ENCODE results near the gene RUFY1. TPM values are rescaled to one million over a fixed set of nuclear protein-coding genes. Genes with fewer than 3 reads are reported as not detected.

Gene RUFY1
- total and polyA plus RNA-seq, 2 of the 13 experiments (the other 11 are each of a cell fraction or from before 2014, with no cell fraction given), result 19.9 to 31.9 TPM

GRCh38 chr5:179623906-179624741 is 73.8 kb downstream of the RUFY1 start (continued):
- TF ChIP-seq ZHX2 (IDR thresholded peaks at IDR 0.05; ENCODE audit: low read depth) (no peak), ZHX2 (CRISPR knock-in tag; IDR thresholded peaks at IDR 0.05; ENCODE audit: borderline replicate concordance) (no peak), TSC22D2 (CRISPR knock-in tag; IDR thresholded peaks at IDR 0.05; ENCODE audit: borderline replicate concordance) (no peak), BORCS8-MEF2B (CRISPR knock-in tag; IDR thresholded peaks at IDR 0.05) (peak; percentile 33; the same call in 1 of the 2 replicates), JUND (CRISPR knock-in tag; IDR thresholded peaks at IDR 0.05) (no peak; the same call in none of the 2 replicates), ZNF790 (CRISPR knock-in tag; IDR thresholded peaks at IDR 0.05; ENCODE audit: borderline replicate concordance) (peak; percentile 39; the same call in 1 of the 2 replicates), PTBP1 (IDR thresholded peaks at IDR 0.05; ENCODE audit: low read depth, low read length, poor library complexity, severe bottlenecking) (no peak), MYNN (CRISPR knock-in tag; IDR thresholded peaks at IDR 0.05; ENCODE audit: low read depth) (no peak)
- TF ChIP-seq, protein P1, sequence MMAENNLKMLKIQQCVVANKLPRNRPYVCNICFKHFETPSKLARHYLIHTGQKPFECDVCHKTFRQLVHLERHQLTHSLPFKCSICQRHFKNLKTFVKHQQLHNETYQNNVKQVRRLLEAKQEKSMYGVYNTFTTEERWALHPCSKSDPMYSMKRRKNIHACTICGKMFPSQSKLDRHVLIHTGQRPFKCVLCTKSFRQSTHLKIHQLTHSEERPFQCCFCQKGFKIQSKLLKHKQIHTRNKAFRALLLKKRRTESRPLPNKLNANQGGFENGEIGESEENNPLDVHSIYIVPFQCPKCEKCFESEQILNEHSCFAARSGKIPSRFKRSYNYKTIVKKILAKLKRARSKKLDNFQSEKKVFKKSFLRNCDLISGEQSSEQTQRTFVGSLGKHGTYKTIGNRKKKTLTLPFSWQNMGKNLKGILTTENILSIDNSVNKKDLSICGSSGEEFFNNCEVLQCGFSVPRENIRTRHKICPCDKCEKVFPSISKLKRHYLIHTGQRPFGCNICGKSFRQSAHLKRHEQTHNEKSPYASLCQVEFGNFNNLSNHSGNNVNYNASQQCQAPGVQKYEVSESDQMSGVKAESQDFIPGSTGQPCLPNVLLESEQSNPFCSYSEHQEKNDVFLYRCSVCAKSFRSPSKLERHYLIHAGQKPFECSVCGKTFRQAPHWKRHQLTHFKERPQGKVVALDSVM (CRISPR knock-in tag; IDR thresholded peaks at IDR 0.05), result no peak
